HCT116 (cell line): ENCODE measurements around the gene PLA2G2A. TPM values are rescaled to one million over a fixed set of nuclear protein-coding genes. Genes with fewer than 3 reads are reported as not detected.

ENCODE experiments used
- ATAC-seq: fragments of 200-7000 bp; cut with Tn5 transposase; 2 replicates; pipeline ENCODE4 v1.9.1; 2020; ENCODE audit warnings: mild to moderate bottlenecking, moderate library complexity
- BruUV-seq: library from RNA; stranded (reverse); fragments of 400-500 nt; replicated peaks from 2 replicates; lab custom pipeline; 2021; lab: Mats Ljungman, UMichigan
- CTCF ChIA-PET: fragments of 300-600 bp; sonication (Branson Sonifier 250); formaldehyde crosslinking; loops from one replicate; lab custom pipeline; 2021; ENCODE audit warnings: antibody characterized with exemption; lab: Charles Lee
- POLR2A ChIA-PET: fragments of 300-600, 350-600 bp; sonication (Branson Sonifier 250); formaldehyde crosslinking; loops from one replicate; lab custom pipeline; 2021; ENCODE audit warnings: antibody characterized with exemption; lab: Charles Lee
- RAD21 ChIA-PET, 2 experiments: fragments of 300-600 bp; sonication (Branson Sonifier 250); formaldehyde crosslinking; loops; one replicate each; lab custom pipeline; 2023; ENCODE audit warnings: low total read pairs in 2 of 2; ENCODE audit not compliant: uncharacterized antibody in 2 of 2, unreplicated experiment in 2 of 2, low non-redundant PET in 1 of 2; lab: Charles Lee
- DNase-seq: peaks from one replicate; pipeline ENCODE4 v3.0.0-alpha.2; 2010; ENCODE audit warnings: low read depth, low spot score
- H2AFZ ChIP-seq: fragments of 200-600 bp; shearing (Covaris generic), sonication (generic); 2 replicates; pipeline ENCODE4 v1.6.1; 2017; ENCODE audit warnings: low read depth, mixed run types, mixed read lengths, antibody characterized with exemption, low read length; ENCODE audit not compliant: poor library complexity, severe bottlenecking
- H3K27ac ChIP-seq: 2 replicates; pipeline ENCODE4 v1.5.1; 2012; ENCODE audit warnings: low read depth, low read length
- H3K27me3 ChIP-seq: fragments of 200-600 bp; sonication (generic); 2 replicates; pipeline ENCODE4 v1.6.1; 2016; ENCODE audit warnings: mixed run types, low read length, mixed read lengths; ENCODE audit not compliant: insufficient read depth
- H3K36me3 ChIP-seq, 2 experiments: fragments of 200-500 bp in 1 of 2; fragments of 200-600 bp in 1 of 2; sonication (Bioruptor generic) in 1 of 2; sonication (generic) in 1 of 2; 2 replicates each; pipeline versions ENCODE4 v1.5.1 to v1.6.1; 2014 to 2016; ENCODE audit warnings: low read length in 2 of 2, inconsistent platforms in 1 of 2, mixed read lengths in 1 of 2, mixed run types in 1 of 2; ENCODE audit not compliant: insufficient read depth in 2 of 2, control insufficient read depth in 1 of 2
- H3K4me1 ChIP-seq, 2 experiments: fragments of 200-600 bp in 1 of 2; sonication (generic) in 1 of 2; 2 replicates each; pipeline versions ENCODE4 v1.5.1 to v1.6.1; 2012 to 2017; ENCODE audit warnings: low read length in 2 of 2, inconsistent platforms in 1 of 2, mild to moderate bottlenecking in 1 of 2, mixed read lengths in 1 of 2, mixed run types in 1 of 2, moderate library complexity in 1 of 2; ENCODE audit not compliant: insufficient read depth in 2 of 2, control insufficient read depth in 1 of 2
- H3K4me2 ChIP-seq: fragments of 200-600 bp; sonication (generic); 2 replicates; pipeline ENCODE4 v1.6.1; 2017; ENCODE audit warnings: mixed run types, low read length, mixed read lengths
- H3K4me3 ChIP-seq, 2 experiments: fragments of 200-600 bp in 1 of 2; sonication (generic) in 1 of 2; replicated peaks in 1 of 2; 2 replicates each; pipeline ENCODE4 v1.5.1; 2011 to 2016; ENCODE audit warnings: low read length in 2 of 2, control low read depth in 1 of 2, low read depth in 1 of 2, mild to moderate bottlenecking in 1 of 2, mixed read lengths in 1 of 2, mixed run types in 1 of 2
- H3K79me2 ChIP-seq: fragments of 200-600 bp; sonication (generic); 2 replicates; pipeline ENCODE4 v1.6.1; 2017; ENCODE audit warnings: mild to moderate bottlenecking, mixed run types, low read length, moderate library complexity, mixed read lengths; ENCODE audit not compliant: insufficient read depth
- H3K9ac ChIP-seq: fragments of 200-600 bp; sonication (generic); 2 replicates; pipeline ENCODE4 v1.6.1; 2016; ENCODE audit warnings: low read length, mixed read lengths
- H3K9me2 ChIP-seq: fragments of 200-600 bp; sonication (generic), shearing (Covaris generic); 2 replicates; pipeline ENCODE4 v1.6.1; 2017; ENCODE audit warnings: mixed run types, mild to moderate bottlenecking, moderate library complexity; ENCODE audit not compliant: insufficient read depth
- H3K9me3 ChIP-seq, 2 experiments: fragments of 200-500 bp in 1 of 2; fragments of 200-600 bp in 1 of 2; sonication (Bioruptor generic) in 1 of 2; sonication (generic) in 1 of 2; 2 replicates each; pipeline ENCODE4 v1.6.1; 2014 to 2017; ENCODE audit warnings: low read length in 2 of 2, mixed read lengths in 2 of 2, inconsistent platforms in 1 of 2, low read depth in 1 of 2, mild to moderate bottlenecking in 1 of 2, mixed run types in 1 of 2, moderate library complexity in 1 of 2; ENCODE audit not compliant: control insufficient read depth in 1 of 2, insufficient read depth in 1 of 2
- H4K20me1 ChIP-seq: fragments of 200-600 bp; sonication (generic), shearing (Covaris generic); 2 replicates; pipeline ENCODE4 v1.6.1; 2017; ENCODE audit warnings: mixed run types, mild to moderate bottlenecking, moderate library complexity; ENCODE audit not compliant: insufficient read depth
- CBX3 ChIP-seq: IDR thresholded peaks from 2 replicates; pipeline ENCODE4 v1.6.1; 2012; ENCODE audit warnings: low read depth
- CEBPB ChIP-seq: IDR thresholded peaks from 2 replicates; pipeline ENCODE4 v1.6.1; 2012; ENCODE audit warnings: low read depth
- CTCF ChIP-seq, 3 experiments: fragments of 200-600 bp in 1 of 3; sonication (generic) in 1 of 3; IDR thresholded peaks in 2 of 3; conservative IDR thresholded peaks in 1 of 3; 2 replicates each; pipeline ENCODE4 v1.5.1; 2012 to 2017; ENCODE audit warnings: low read depth in 2 of 3, low read length in 2 of 3, antibody characterized with exemption in 1 of 3, borderline replicate concordance in 1 of 3, control low read depth in 1 of 3, mild to moderate bottlenecking in 1 of 3, mixed read lengths in 1 of 3, mixed run types in 1 of 3, moderate library complexity in 1 of 3; ENCODE audit not compliant: insufficient read depth in 1 of 3
- EGR1 ChIP-seq: IDR thresholded peaks from 2 replicates; pipeline ENCODE4 v1.6.1; 2012; ENCODE audit warnings: low read depth
- EZH2 ChIP-seq: fragments of 200-600 bp; sonication (generic); IDR thresholded peaks from 2 replicates; pipeline ENCODE4 v1.6.1; 2017; ENCODE audit warnings: antibody characterized with exemption, mixed run types
- EZH2phosphoT487 ChIP-seq: fragments of 200-600 bp; IDR thresholded peaks from 2 replicates; pipeline ENCODE4 v1.6.1; 2018; ENCODE audit warnings: antibody characterized with exemption, borderline replicate concordance
- FOSL1 ChIP-seq: IDR thresholded peaks from 2 replicates; pipeline ENCODE4 v1.6.1; 2012; ENCODE audit warnings: low read depth
- JUND ChIP-seq: IDR thresholded peaks from 2 replicates; pipeline ENCODE4 v1.6.1; 2012
- POLR2A ChIP-seq: IDR thresholded peaks from 2 replicates; pipeline ENCODE4 v1.7.0; 2011; ENCODE audit warnings: borderline replicate concordance; ENCODE audit not compliant: insufficient read depth, insufficient read length; ENCODE audit errors: extremely low read depth
- POLR2AphosphoS5 ChIP-seq: IDR thresholded peaks from 2 replicates; pipeline ENCODE4 v1.6.1; 2011; ENCODE audit warnings: mild to moderate bottlenecking, low read depth, low read length, moderate library complexity
- RAD21 ChIP-seq: IDR thresholded peaks from 2 replicates; pipeline ENCODE4 v1.6.1; 2012; ENCODE audit warnings: low read depth, mild to moderate bottlenecking
- REST ChIP-seq: IDR thresholded peaks from 2 replicates; pipeline ENCODE4 v1.6.1; 2012; ENCODE audit warnings: low read depth
- SIN3A ChIP-seq: IDR thresholded peaks from 2 replicates; pipeline ENCODE4 v1.6.1; 2012; ENCODE audit warnings: low read depth
- SP1 ChIP-seq: IDR thresholded peaks from 2 replicates; pipeline ENCODE4 v1.6.1; 2012; ENCODE audit warnings: low read depth
- TCF7L2 ChIP-seq: IDR thresholded peaks from 2 replicates; pipeline ENCODE4 v1.7.0; 2011; ENCODE audit warnings: borderline replicate concordance, inconsistent platforms; ENCODE audit not compliant: insufficient read depth, insufficient read length; ENCODE audit errors: extremely low read depth
- ZNF274 ChIP-seq: fragments of 200-500 bp; sonication (Bioruptor generic); IDR thresholded peaks from 2 replicates; pipeline ENCODE4 v1.6.1; 2014; ENCODE audit warnings: mild to moderate bottlenecking, low read depth, low read length, inconsistent platforms
- intact Hi-C: fragments of 100-400 bp; cut with micrococcal nuclease; formaldehyde crosslinking; loops from 2 replicates; pipeline ENCODE4 v1.10.0; 2022
- total RNA-seq: library from RNA; stranded (reverse); gene quantifications from one replicate; pipeline ENCODE4 v1.2.1, GENCODE V29; 2021; ENCODE audit not compliant: unreplicated experiment

Gene PLA2G2A
- total RNA-seq, 1 experiment from 2014 or later: not detected

GRCh38 chr1:19973616-19974015 is 5.8 kb downstream of the PLA2G2A start:
- no peak for ATAC-seq

More at GRCh38 chr1:19973616-19974015, 5.8 kb downstream of the PLA2G2A start:
- no peaks in the 10 kb centered on the region for H4K20me1 ChIP-seq
- ChIA-PET POLR2A (no interaction called here), RAD21 (no interaction called here), CTCF (interaction anchor here (2.0 to 2.2 kb wide), 2 partner anchors 53 to 179 kb away, joined by 5 to 20 read pairs; no protein-coding TSS in a partner anchor)
- no peak overlapping the region for H2AFZ ChIP-seq
- H3K4me3 ChIP-seq: no peak overlapping the region
- intact Hi-C loops: loop anchor here (2.0 kb wide), 2 partner anchors 221 to 521 kb away; no protein-coding TSS in a partner anchor
- H3K9ac ChIP-seq: no peak overlapping the region
- H3K79me2 ChIP-seq: no peaks in the 10 kb centered on the region
- no peak overlapping the region for H3K4me2 ChIP-seq
- no peak for DNase-seq
- no peaks in the 10 kb centered on the region for H3K36me3 ChIP-seq
- H3K4me1 ChIP-seq: 0 out of 4 replicates have a peak, but pooled peaks cover 0 to 3% of the 10 kb centered on the region in 2 experiments
- H3K27me3 ChIP-seq: 0 out of 2 replicates have a peak, but pooled peaks cover 4% of the 10 kb centered on the region
- TF ChIP-seq SIN3A (no peak), CBX3 (no peak), RAD21 (no peak), TCF7L2 (no peak), POLR2A (no peak), EGR1 (no peak), FOSL1 (no peak), JUND (no peak), SP1 (no peak), CTCF (IDR thresholded peaks at IDR 0.05 in 2 of 3, conservative IDR thresholded peaks at IDR 0.05 in 1 of 3; ENCODE audit: borderline replicate concordance in 1 of 3, insufficient read depth in 1 of 3, low read depth in 2 of 3, low read length in 2 of 3) (no peak), EZH2 (no peak), EZH2phosphoT487 (no peak), ZNF274 (no peak), POLR2AphosphoS5 (no peak), CEBPB (no peak), REST (no peak)
- no peaks in the 10 kb centered on the region for H3K9me3 ChIP-seq
- no peaks in the 10 kb centered on the region for H3K9me2 ChIP-seq
- H3K27ac ChIP-seq: no peak overlapping the region
- no TSS peak for BruUV-seq
